Measurements from ENCODE around the gene TMPRSS11B. TPM values are rescaled to one million over a fixed set of nuclear protein-coding genes. Genes with fewer than 3 reads are reported as not detected.
"Not testable (repeated sequence)": the region's sequence is repeated elsewhere in the genome, so short reads cannot be mapped to it uniquely, and the experiment has no call there.

TMPRSS11B gene
- total RNA-seq, 1 experiment from 2014 or later = not detected

GRCh38 chr4:68228568-68228967, 16.9 kb downstream of the TMPRSS11B start:
- no peak for DNase-seq (ENCODE audit: low read depth)

GRCh38 chr4:68218044-68218443, 27.4 kb downstream of the TMPRSS11B start:
- DNase-seq (ENCODE audit: low read depth) = peak; percentile 60

GRCh38 chr4:68216501-68216900, 29.0 kb downstream of the TMPRSS11B start:
- no peak for DNase-seq (ENCODE audit: low read depth)

GRCh38 chr4:68209003-68209402, 36.5 kb downstream of the TMPRSS11B start:
- no peak for DNase-seq (ENCODE audit: low read depth)

DNA sequence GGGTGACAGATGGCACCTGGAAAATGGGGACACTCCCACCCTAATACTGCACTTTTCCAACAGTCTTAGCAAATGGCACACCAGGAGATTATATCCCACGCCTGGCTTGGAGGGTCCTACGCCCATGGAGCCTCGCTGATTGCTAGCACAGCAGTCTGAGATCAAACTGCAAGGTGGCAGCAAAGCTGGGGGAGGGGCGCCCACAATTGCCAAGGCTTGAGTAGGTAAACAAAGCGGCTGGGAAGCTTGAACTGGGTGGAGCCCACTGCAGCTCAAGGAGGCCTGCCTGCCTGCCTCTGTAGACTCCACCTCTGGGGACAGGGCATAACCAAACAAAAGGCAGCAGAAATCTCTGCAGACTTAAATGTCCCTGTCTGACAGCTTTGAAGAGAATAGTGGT, 51.2 kb downstream of the TMPRSS11B start:
- DNase-seq (ENCODE audit: low read depth) = not testable (repeated sequence)

DNA sequence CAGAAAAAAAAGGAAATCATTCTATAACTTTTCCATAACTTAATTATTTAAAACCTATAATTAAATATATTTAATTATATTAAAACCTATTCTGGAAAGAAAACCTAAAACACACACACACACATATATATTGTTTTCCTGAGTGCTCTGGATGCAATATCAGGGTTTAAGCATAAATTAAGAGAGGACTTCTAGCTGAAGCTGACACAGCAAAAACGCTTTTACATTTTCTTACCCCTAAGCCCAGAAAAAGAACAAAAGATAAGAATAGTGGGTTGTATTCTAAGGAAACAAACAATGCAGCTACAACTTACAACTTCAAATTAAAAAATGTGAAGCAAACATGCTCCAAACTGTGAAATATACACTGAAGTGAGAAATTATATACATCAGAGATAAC, 52.3 kb downstream of the TMPRSS11B start:
- DNase-seq (ENCODE audit: low read depth) = no peak

- no peak for DNase-seq (ENCODE audit: low read depth)
Measured at GRCh38 chr4:68187145-68187544, 58.3 kb downstream of the TMPRSS11B start.

DNA sequence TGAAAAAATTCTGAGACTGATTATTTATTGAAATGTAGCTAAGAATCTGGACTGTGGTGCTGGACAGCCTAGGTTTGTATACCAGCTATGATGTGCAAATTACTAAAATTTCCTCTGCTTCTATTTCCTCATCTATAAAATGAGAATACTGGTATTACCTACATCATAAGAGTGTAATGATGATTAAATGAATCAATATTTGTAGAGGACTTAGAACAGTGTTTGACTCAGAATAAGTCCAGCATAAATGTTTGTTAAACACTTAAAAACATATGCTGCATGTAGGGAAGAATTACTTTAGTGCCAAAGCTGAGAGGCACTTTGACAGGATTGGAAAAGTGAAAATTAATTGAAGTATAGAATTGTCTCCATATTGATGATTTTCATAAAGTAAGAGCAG, 60.6 kb downstream of the TMPRSS11B start:
- no peak for DNase-seq (ENCODE audit: low read depth)

DNA sequence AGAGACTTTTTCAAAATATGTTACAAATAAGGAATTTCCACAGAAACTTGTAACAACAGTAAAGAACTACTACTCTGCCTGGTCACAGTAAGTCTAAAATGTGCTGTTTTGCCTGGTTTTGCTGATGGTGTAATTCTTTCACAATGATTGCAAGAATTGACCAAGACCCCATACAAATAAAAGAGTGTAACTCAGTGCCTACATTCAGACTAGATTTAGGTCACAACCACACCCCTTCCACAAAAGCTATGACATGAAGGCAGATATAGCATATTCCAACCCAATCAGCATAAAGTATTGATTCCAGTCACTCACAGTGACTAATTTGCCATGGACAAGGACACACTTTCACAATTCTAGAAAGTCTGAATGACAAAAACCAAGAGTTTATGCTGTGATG, 62.1 kb downstream of the TMPRSS11B start:
- DNase-seq (ENCODE audit: low read depth) = no peak

DNA sequence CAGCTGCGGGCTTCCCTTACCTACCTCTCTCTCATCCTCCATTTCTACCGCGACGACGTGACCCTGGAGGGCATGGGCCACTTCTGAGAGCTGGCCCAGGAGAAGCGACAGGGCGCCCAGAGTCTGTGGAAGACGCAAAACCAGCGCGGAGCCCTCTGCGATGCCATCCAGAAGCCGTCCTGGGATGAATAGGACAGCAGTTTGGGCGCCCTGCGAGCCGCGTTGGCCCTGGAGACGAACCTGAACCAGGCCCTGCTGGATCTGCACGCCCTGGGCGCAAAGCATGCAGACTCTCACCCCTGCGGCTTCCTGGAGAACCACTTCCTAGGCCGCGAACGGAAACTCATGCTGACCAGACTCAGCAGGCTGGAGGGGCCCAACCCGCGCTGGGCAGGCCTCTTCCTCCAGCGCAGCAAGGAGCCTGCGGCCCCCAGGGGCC, 63.1 kb downstream of the TMPRSS11B start:
- no peak for DNase-seq (ENCODE audit: low read depth)

DNA sequence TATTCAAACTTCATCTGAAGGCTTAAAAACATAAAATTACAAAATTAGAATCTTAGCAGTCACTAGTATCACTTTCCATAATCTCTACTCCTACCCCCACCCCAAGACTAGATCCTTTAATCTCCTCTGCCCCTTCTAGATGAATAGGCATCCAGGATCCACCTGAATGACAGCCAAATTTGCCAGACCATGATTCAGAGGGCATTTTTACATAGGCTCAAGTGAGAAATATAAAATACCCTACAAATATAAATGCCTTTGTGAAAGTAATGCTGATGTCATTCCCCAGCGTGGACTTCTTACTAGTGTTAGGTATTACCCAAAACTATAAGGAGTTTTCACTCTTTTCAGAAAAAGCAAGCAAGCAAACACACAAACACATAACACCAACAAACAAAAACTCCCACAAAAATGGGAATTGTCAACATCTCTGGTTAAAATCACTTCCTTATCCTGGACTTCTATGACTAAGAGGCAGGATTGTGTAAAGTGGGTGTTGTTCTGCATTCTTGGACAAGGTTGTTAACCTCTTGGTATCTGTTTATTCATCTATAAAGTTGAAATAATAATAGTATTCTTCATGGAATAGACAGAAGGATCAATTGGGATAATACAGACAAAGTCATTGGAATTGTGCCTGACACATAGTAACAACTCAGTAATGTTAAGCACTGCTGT, 64.5 kb downstream of the TMPRSS11B start:
- DNase-seq (ENCODE audit: low read depth) = peak; percentile 19

GRCh38 chr4:68176904-68177303, 68.6 kb downstream of the TMPRSS11B start:
- no peak for DNase-seq (ENCODE audit: low read depth)

Other genes with a start within 250 kb of the TMPRSS11B start
- gene TMPRSS11F, start 115.8 kb downstream of the TMPRSS11B start, total RNA-seq (2014; rRNA removed; shearing (Covaris generic)) = not detected in 2 replicates
- 38.5 and 43.7 TPM in 2 replicates for gene YTHDC1, start 104.4 kb upstream of the TMPRSS11B start, total RNA-seq (2014; rRNA removed; shearing (Covaris generic))
- gene TMPRSS11E, start 201.8 kb upstream of the TMPRSS11B start, total RNA-seq (2014; rRNA removed; shearing (Covaris generic)) = 0.30 TPM in 1 of 2 replicates, not detected in the other